T-cell (primary cell): Measurements from ENCODE around the gene TIGD3. TPM values are rescaled to one million over a fixed set of nuclear protein-coding genes. Genes with fewer than 3 reads are reported as not detected.
A peak's percentile ranks its signal among the peaks of the same experiment; 100 is the strongest.

Source experiments
- ATAC-seq, 4 experiments: fragments of 200-7000 bp in 3 of 4; fragments of 150-1000 bp in 1 of 4; cut with Tn5 transposase; replicated peaks in 1 of 4; 1 replicate in 3 of 4; 2 replicates in 1 of 4; pipeline ENCODE4 v1.10.0; 2021; ENCODE audit warnings: moderate library complexity in 3 of 4, mild to moderate bottlenecking in 2 of 4, moderate number of reproducible peaks in 1 of 4
- CTCF ChIA-PET, 2 donors: fragments of 300-600 bp; sonication (Branson Sonifier 250); formaldehyde crosslinking; loops; one replicate each; lab custom pipeline; 2022; ENCODE audit warnings: antibody characterized with exemption in 2 of 2; lab: Charles Lee
- POLR2A ChIA-PET, 2 donors: fragments of 300-600 bp; sonication (Branson Sonifier 250); formaldehyde crosslinking; loops; one replicate each; lab custom pipeline; 2022; ENCODE audit warnings: antibody characterized with exemption in 2 of 2; lab: Charles Lee
- DNase-seq, 35 experiments: peaks; one replicate each; pipeline versions ENCODE4 v3.0.0 to v3.0.0-alpha.2; 2013 to 2023
- H3K27ac ChIP-seq: one replicate; pipeline ENCODE4 v1.5.1; 2013; ENCODE audit warnings: low read length
- H3K27me3 ChIP-seq, 2 experiments: replicated peaks in 1 of 2; 1 replicate in 1 of 2; 2 replicates in 1 of 2; pipeline versions ENCODE4 v1.6.1 to v1.7.0; 2013; ENCODE audit warnings: low read length in 1 of 2, mixed read lengths in 1 of 2; ENCODE audit not compliant: control insufficient read depth in 2 of 2, insufficient read depth in 2 of 2; ENCODE audit errors: extremely low read depth in 1 of 2
- H3K36me3 ChIP-seq, 2 donors: 1 replicate in 1 of 2; 2 replicates in 1 of 2; pipeline versions ENCODE4 v1.6.1 to v1.7.0; 2013; ENCODE audit warnings: low read length in 1 of 2; ENCODE audit not compliant: control insufficient read depth in 2 of 2, insufficient read depth in 1 of 2; ENCODE audit errors: extremely low read depth in 1 of 2
- H3K4me1 ChIP-seq, 2 experiments: 1 replicate in 1 of 2; 2 replicates in 1 of 2; pipeline versions ENCODE4 v1.6.1 to v1.7.0; 2013; ENCODE audit warnings: low read length in 2 of 2, mixed read lengths in 1 of 2; ENCODE audit not compliant: insufficient read depth in 2 of 2, control insufficient read depth in 1 of 2; ENCODE audit errors: extremely low read depth in 1 of 2
- H3K4me3 ChIP-seq, 2 donors: 1 replicate in 1 of 2; 2 replicates in 1 of 2; pipeline versions ENCODE4 v1.5.1 to v1.7.0; 2013; ENCODE audit warnings: mild to moderate bottlenecking in 2 of 2, low read length in 1 of 2, moderate library complexity in 1 of 2; ENCODE audit not compliant: control insufficient read depth in 1 of 2; ENCODE audit errors: extremely low read depth in 1 of 2
- H3K9me3 ChIP-seq: 2 replicates; pipeline ENCODE4 v1.7.0; 2013
- H3K27ac Mint-ChIP-seq, 2 donors: one replicate each; pipeline ENCODE4 v1.8.0; 2020 to 2021; ENCODE audit warnings: mild to moderate bottlenecking in 2 of 2, mixed read lengths in 2 of 2
- H3K27me3 Mint-ChIP-seq, 2 donors: one replicate each; pipeline ENCODE4 v1.8.0; 2021 to 2022; ENCODE audit warnings: mixed read lengths in 2 of 2
- H3K36me3 Mint-ChIP-seq: one replicate; pipeline ENCODE4 v1.8.0; 2021; ENCODE audit warnings: mixed read lengths
- H3K4me1 Mint-ChIP-seq, 3 donors: one replicate each; pipeline ENCODE4 v1.8.0; 2020 to 2022; ENCODE audit warnings: mixed read lengths in 3 of 3, mild to moderate bottlenecking in 1 of 3
- H3K4me3 Mint-ChIP-seq, 3 donors: one replicate each; pipeline ENCODE4 v1.8.0; 2020 to 2022; ENCODE audit warnings: mild to moderate bottlenecking in 3 of 3, mixed read lengths in 3 of 3, moderate library complexity in 3 of 3
- H3K9me3 Mint-ChIP-seq, 3 donors: one replicate each; pipeline ENCODE4 v1.8.0; 2020 to 2022; ENCODE audit warnings: mixed read lengths in 3 of 3
- WGBS: methylation state at CpG from one replicate; pipeline ENCODE4 v1.1.5; 2013; ENCODE audit warnings: missing lambda C conversion rate; ENCODE audit not compliant: insufficient coverage; 5-methylcytosine and 5-hydroxymethylcytosine counted together
- total RNA-seq, 35 experiments: library from RNA in 6 of 35; stranded (reverse) in 6 of 35; fragments of 120-200 nt in 1 of 35; gene quantifications; one replicate each; pipeline versions ENCODE4 v1.2.1 to v1.2.4 and lab custom pipeline; 2013 to 2026

The TIGD3 gene
- total RNA-seq, 5 donors from 2014 or later (not counting 1 experiment from before 2014, with no cell fraction given), result 0.48 to 1.3 (median 0.92) TPM

DNA sequence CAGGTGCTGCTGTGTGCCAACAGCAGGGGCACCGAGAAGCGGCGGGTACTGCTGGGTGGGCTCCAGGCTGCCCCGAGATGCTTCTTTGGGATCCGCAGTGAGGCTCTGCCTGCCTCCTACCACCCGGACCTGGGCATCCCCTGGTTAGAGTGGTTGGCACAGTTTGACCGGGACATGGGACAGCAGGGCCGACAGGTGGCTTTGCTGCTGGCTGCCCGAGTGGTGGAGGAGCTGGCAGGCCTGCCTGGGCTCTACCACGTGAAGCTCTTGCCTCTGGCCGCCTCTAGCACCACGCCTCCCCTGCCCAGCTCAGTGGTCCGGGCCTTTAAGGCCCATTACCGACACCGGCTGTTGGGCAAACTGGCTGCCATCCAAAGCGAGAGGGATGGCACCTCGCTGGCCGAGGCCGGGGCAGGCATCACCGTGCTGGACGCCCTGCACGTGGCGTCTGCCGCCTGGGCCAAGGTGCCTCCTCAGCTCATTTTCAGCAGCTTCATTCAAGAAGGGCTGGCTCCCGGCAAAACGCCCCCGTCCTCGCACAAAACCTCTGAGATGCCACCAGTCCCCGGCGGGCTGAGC, 1.9 kb downstream of the TIGD3 start:
- peaks cover 0 to 7% of the 10 kb centered on the region in 2 experiments for H3K27me3 ChIP-seq
- POLR2A ChIA-PET, result interaction anchor here in 1 of 2 donors (0.5 kb wide), 1 partner anchor 328 kb away, joined by 8 read pairs; no protein-coding TSS in a partner anchor
- no peak overlapping the region for H3K27ac ChIP-seq
- H3K9me3 ChIP-seq, result no peaks in the 10 kb centered on the region
- peak overlapping the region in 2 of 3 donors; percentile 72 to 96 for H3K4me3 Mint-ChIP-seq
- peaks cover 2 to 20% of the 10 kb centered on the region in 2 experiments for H3K4me1 ChIP-seq
- H3K36me3 Mint-ChIP-seq, result peaks cover 9% of the 10 kb centered on the region
- no peak overlapping the region for H3K27ac Mint-ChIP-seq
- ATAC-seq (no peak), DNase-seq (no peak)
- no peaks in the 10 kb centered on the region for H3K27me3 Mint-ChIP-seq
- no peaks in the 10 kb centered on the region for H3K9me3 Mint-ChIP-seq
- no peak overlapping the region for H3K4me3 ChIP-seq
- H3K36me3 ChIP-seq, result peaks cover 6 to 12% of the 10 kb centered on the region in 2 donors
- peaks cover 14 to 21% (median 18%) of the 10 kb centered on the region in 3 donors for H3K4me1 Mint-ChIP-seq
- CTCF ChIA-PET, result interaction anchor here in 1 of 2 donors (0.6 kb wide), 1 partner anchor 154 kb away, joined by 3 read pairs; no protein-coding TSS in a partner anchor
- 96% methylated on average over 30 of the region's 30 CpGs for WGBS

DNA sequence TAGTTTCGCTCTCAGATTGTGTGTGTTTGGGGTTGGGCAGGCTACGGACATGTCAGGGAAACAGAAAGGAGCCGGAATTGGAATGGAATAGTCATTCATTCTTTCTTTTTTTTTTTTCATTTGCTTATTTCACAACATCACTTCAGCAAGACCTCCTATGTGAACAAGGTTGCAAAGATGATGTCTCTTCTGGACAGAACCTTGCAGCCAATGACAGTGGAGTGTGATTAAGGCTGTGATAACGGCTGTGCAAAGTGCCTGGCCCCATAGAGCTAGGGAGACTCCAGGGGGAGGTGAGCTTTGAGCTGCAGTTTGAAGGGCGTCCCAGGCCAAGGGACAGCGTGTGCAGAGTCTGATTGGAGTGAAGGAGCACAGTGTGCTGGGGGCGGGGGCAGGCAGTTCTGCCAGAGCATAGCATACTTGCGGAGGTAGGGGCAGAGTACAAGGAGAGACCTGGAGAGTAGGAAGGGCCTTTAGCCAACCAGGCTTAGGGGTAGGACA, 3.4 kb downstream of the TIGD3 start:
- 83% methylated on average over 5 of the region's 8 CpGs for WGBS
- Histone ChIP-seq H3K36me3 (no peaks in the 10 kb centered on the region), H3K27ac (no peak overlapping the region), H3K4me3 (no peak overlapping the region), H3K9me3 (no peaks in the 10 kb centered on the region), H3K4me1 (peaks cover 2 to 20% of the 10 kb centered on the region in 2 experiments), H3K27me3 (peaks cover 0 to 7% of the 10 kb centered on the region in 2 experiments)
- CTCF ChIA-PET, result interaction anchor here in 1 of 2 donors (0.9 kb wide), 1 partner anchor 14 kb away, joined by 3 read pairs; no protein-coding TSS in a partner anchor
- no peaks in the 10 kb centered on the region for H3K27me3 Mint-ChIP-seq
- no peak overlapping the region for H3K27ac Mint-ChIP-seq
- H3K4me1 Mint-ChIP-seq, result peaks cover 16 to 21% (median 18%) of the 10 kb centered on the region in 3 donors
- no peak for DNase-seq
- ATAC-seq, result no peak
- H3K4me3 Mint-ChIP-seq, result no peak overlapping the region
- POLR2A ChIA-PET, result no interaction called here
- no peaks in the 10 kb centered on the region for H3K36me3 Mint-ChIP-seq
- H3K9me3 Mint-ChIP-seq, result no peaks in the 10 kb centered on the region

GRCh38 chr11:65362320-65362931, 7.9 kb downstream of the TIGD3 start:
- WGBS, result 68% methylated on average over 6 of the region's 10 CpGs
- Mint-ChIP-seq H3K27me3 (no peaks in the 10 kb centered on the region), H3K4me1 (peaks cover 3 to 6% (median 4%) of the 10 kb centered on the region in 3 donors), H3K27ac (peak overlapping the region in 1 of 2 donors; percentile 55), H3K9me3 (no peaks in the 10 kb centered on the region), H3K4me3 (no peak overlapping the region), H3K36me3 (no peaks in the 10 kb centered on the region)
- H3K27ac ChIP-seq, result no peak overlapping the region
- H3K36me3 ChIP-seq, result no peaks in the 10 kb centered on the region
- no peaks in the 10 kb centered on the region for H3K27me3 ChIP-seq
- ChIA-PET POLR2A (interaction anchor here in 1 of 2 donors (0.6 kb wide), 1 partner anchor 1018 kb away, joined by 3 read pairs; no protein-coding TSS in a partner anchor), CTCF (interaction anchor here in 1 of 2 donors (1.0 kb wide), 1 partner anchor 14 kb away, joined by 4 read pairs; no protein-coding TSS in a partner anchor)
- peak in 1 of 35 experiments; percentile 19 for DNase-seq
- H3K4me3 ChIP-seq, result no peak overlapping the region
- H3K9me3 ChIP-seq, result no peaks in the 10 kb centered on the region
- H3K4me1 ChIP-seq, result peaks cover 0 to 5% of the 10 kb centered on the region in 2 experiments
- peak in 1 of 4 experiments; percentile 43 for ATAC-seq

GRCh38 chr11:65362966-65363365, 8.4 kb downstream of the TIGD3 start:
- WGBS, result 50% methylated on average over 1 of the region's 6 CpGs
- H3K27ac ChIP-seq, result no peak overlapping the region
- peaks cover 3 to 6% (median 4%) of the 10 kb centered on the region in 3 donors for H3K4me1 Mint-ChIP-seq
- peaks cover 0 to 5% of the 10 kb centered on the region in 2 experiments for H3K4me1 ChIP-seq
- no peak for DNase-seq
- H3K36me3 ChIP-seq, result no peaks in the 10 kb centered on the region
- ATAC-seq, result no peak
- no peaks in the 10 kb centered on the region for H3K36me3 Mint-ChIP-seq
- H3K4me3 Mint-ChIP-seq, result no peak overlapping the region
- ChIA-PET POLR2A (no interaction called here), CTCF (interaction anchor here in 1 of 2 donors (1.0 kb wide), 1 partner anchor 13 kb away, joined by 4 read pairs; no protein-coding TSS in a partner anchor)
- H3K27me3 Mint-ChIP-seq, result no peaks in the 10 kb centered on the region
- H3K27me3 ChIP-seq, result no peaks in the 10 kb centered on the region
- no peak overlapping the region for H3K4me3 ChIP-seq
- H3K27ac Mint-ChIP-seq, result no peak overlapping the region
- H3K9me3 Mint-ChIP-seq, result no peaks in the 10 kb centered on the region
- no peaks in the 10 kb centered on the region for H3K9me3 ChIP-seq

GRCh38 chr11:65363770-65364169, 9.2 kb downstream of the TIGD3 start:
- Mint-ChIP-seq H3K9me3 (no peaks in the 10 kb centered on the region), H3K4me1 (peaks cover 3 to 6% (median 4%) of the 10 kb centered on the region in 3 donors), H3K36me3 (no peaks in the 10 kb centered on the region), H3K4me3 (no peak overlapping the region), H3K27me3 (no peaks in the 10 kb centered on the region), H3K27ac (no peak overlapping the region)
- H3K36me3 ChIP-seq, result no peaks in the 10 kb centered on the region
- CTCF ChIA-PET, result no interaction called here
- no peaks in the 10 kb centered on the region for H3K9me3 ChIP-seq
- no peak for DNase-seq
- no peak overlapping the region for H3K4me3 ChIP-seq
- no peak for ATAC-seq
- H3K27me3 ChIP-seq, result no peaks in the 10 kb centered on the region
- H3K27ac ChIP-seq, result no peak overlapping the region
- POLR2A ChIA-PET, result no interaction called here
- no CpG with 5 or more reads among the region's 3 CpGs for WGBS
- H3K4me1 ChIP-seq, result peaks cover 0 to 5% of the 10 kb centered on the region in 2 experiments

DNA sequence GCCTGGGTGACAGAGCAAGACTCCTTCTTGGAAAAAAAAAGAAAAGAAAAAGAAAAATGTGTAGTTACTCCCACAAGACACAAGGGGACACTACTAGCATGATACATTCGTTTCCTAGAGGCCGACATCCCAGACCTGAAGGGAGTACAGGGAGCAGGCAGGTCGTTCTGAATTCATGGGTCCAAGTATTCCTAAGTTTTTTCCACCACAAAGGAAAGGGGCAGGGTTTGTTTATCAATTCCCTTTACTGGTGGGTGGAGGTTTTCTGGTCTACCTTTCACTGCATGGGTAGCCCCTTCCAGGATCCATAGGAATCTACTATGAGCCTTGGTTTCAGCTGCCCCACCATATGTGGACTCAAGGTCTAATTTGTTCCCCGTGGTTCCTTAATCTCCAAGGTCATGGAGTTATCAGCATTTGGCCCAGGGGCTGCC, 11.8 kb downstream of the TIGD3 start:
- Mint-ChIP-seq H3K9me3 (no peaks in the 10 kb centered on the region), H3K27ac (no peak overlapping the region), H3K36me3 (no peaks in the 10 kb centered on the region), H3K4me1 (peaks cover 3 to 6% (median 4%) of the 10 kb centered on the region in 3 donors), H3K27me3 (no peaks in the 10 kb centered on the region), H3K4me3 (no peak overlapping the region)
- H3K27me3 ChIP-seq, result no peaks in the 10 kb centered on the region
- no peaks in the 10 kb centered on the region for H3K9me3 ChIP-seq
- H3K4me3 ChIP-seq, result no peak overlapping the region
- peak; percentile 67 to 80 (median 72) for ATAC-seq
- ChIA-PET POLR2A (no interaction called here), CTCF (interaction anchor here in 1 of 2 donors (1.4 to 1.7 kb wide), 2 partner anchors 141 to 142 kb away, joined by 6 to 7 read pairs; no protein-coding TSS in a partner anchor)
- 20% methylated on average over 1 of the region's 4 CpGs for WGBS
- DNase-seq, result peak in 5 of 35 experiments; percentile 22 to 76 (median 30)
- peaks cover 0 to 5% of the 10 kb centered on the region in 2 experiments for H3K4me1 ChIP-seq
- no peak overlapping the region for H3K27ac ChIP-seq
- H3K36me3 ChIP-seq, result no peaks in the 10 kb centered on the region
